HG02763 (cell line): ENCODE data around the gene FAM47E.

Experiments
- ATAC-seq: cut with Tn5 transposase; IDR thresholded peaks from one replicate; pipeline ENCODE4 v1.9.1; 2021; ENCODE audit warnings: mild to moderate bottlenecking, moderate library complexity; ENCODE audit not compliant: unreplicated experiment

FAM47E gene

DNA sequence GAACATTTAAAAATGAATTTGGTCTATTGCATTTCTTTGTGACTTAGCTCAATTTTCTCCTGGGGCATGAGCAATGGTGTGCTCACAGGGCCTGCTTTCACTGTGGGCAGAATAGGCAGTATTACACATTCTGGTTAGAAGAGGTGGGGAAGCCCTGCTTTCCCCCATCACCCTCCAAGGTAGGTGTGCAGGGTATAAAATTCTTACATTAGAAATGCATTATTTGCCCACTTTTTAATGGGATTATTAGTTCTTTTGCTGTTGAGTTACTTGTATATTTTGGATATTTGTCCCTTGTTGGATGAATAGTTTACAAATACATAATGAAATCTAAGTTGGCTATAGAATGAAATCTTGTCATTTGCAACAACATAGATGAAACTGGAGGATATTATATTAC is 46.7 kb downstream of the FAM47E start:
- no peak for ATAC-seq

DNA sequence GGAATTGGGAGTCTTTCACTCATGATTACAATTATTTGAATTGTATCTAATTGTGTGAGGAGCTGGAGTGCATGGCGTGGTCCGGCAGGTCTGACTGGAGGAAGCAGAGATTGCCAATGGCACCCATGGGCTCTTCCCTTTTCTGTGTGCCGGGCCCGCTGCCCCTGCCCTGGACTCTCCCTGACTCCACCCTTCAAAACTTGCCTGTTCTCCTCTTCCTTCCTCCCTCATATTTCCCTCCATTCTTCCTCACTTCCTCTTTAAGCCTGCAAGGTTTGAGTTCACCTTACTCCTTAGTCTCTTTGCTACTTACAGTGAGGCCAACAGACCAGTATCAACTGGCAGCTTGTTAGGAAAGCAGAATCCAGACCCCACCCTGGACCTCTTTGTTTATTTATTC is 48.5 kb downstream of the FAM47E start:
- no peak for ATAC-seq

DNA sequence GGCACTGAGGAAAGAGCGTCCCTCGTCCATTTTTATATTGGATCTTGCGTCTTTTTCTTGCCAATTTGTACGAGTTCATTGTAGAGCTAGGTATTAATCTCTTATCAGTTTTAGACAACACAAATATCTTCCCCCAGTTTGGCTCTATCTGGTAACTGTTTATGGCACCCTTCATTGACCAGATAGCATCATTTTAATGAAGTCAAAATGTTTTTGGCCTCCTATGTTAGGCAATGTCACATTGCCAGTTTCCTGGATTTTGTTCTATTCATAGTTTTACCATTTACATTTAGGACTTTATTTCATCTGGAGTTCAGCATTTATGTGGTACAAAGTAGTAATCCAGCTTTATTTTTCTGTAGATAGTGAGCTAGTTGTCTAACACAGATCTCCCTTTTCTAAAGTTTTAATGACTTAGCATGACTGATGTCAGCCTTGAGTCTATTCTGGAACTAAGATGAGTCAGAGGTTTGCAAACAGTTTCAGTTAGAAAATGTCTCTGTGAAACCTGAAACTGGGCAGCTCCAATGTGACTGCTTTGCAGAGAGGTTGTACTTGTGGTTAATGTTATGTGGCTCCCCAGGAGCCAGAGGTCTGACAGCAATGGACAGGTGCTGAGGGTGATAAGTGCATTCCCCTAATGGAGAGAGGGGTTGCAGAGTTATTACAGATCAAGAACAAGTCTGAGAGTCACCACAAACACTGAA is 49.7 kb downstream of the FAM47E start:
- ATAC-seq: peak; percentile 99

DNA sequence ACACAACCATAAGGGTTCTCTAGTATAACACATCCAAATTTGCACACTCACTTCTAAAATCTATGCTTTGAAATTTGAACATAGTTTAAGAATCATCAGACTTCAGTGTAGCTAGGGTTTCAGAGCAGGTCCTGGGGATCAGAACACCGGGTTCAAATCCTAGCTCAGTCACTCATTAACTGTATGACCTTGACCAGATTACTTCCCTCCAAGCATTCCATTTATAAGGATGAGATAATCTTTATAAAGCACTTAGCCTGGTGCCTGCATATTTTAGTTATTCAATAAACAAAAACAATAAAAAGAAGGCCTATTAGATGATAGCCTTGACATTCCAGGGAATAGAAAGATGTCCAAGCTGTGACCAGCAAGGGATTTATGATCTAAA is 50.2 kb downstream of the FAM47E start:
- ATAC-seq: no peak

DNA sequence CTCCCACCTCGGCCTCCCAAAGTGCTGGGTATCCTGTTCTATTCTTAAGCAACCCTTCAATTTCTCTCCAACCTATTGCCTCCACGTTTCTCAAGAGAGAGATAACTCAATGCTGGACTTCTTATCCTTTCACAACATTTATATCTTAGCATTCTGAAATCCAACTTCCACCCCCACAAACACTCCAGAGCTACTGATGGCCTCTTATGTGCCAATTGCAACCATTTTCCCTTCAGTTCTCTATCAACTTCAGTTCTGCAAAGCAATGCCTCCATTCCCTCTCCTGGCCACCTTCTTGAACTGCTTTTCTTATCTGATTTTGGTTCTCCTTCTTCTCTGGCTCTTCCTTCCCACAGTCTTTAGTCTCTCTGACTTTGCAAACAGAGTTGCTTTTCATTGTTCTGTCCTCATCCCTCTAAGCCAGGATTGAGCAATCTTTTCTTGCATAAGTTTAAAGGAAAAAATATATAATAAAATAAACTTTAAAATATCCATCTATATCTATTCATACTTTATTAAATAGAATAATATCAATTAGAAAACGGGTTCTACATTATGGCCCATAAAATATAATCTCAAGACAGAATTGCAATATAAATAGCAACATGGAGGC is 51.4 kb downstream of the FAM47E start:
- ATAC-seq: no peak

DNA sequence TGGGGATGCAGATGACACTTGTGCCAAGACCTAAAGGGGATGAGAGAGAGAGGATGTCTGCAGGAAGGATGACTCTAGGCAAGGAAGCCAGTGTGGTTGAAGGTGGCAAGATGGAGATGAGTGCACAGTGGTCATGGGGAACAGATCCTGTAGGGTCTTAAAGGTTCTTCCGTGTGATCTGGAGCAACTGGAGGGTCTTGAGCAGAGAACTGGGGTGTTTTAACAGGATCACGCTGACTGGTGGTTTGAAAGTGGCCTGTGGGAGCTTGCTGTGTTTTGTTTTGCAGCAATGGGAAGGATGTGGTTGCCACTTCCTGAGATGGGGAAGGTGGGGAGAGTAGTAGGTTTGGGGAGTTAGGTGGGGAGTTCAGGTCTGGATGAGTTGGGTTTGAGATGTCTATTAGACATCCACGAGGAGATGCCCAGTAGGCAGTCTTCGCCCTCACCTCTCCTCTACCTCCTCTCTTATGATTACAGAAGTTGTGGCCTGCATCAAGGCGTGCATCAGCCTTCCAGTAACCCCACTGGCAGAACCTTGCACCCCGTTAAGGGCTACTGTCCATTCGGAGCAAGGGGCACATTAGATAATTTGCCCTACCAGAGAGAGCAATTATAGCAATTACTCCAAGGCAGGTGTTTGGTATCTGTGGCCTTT is 53.6 kb downstream of the FAM47E start:
- no peak for ATAC-seq

DNA sequence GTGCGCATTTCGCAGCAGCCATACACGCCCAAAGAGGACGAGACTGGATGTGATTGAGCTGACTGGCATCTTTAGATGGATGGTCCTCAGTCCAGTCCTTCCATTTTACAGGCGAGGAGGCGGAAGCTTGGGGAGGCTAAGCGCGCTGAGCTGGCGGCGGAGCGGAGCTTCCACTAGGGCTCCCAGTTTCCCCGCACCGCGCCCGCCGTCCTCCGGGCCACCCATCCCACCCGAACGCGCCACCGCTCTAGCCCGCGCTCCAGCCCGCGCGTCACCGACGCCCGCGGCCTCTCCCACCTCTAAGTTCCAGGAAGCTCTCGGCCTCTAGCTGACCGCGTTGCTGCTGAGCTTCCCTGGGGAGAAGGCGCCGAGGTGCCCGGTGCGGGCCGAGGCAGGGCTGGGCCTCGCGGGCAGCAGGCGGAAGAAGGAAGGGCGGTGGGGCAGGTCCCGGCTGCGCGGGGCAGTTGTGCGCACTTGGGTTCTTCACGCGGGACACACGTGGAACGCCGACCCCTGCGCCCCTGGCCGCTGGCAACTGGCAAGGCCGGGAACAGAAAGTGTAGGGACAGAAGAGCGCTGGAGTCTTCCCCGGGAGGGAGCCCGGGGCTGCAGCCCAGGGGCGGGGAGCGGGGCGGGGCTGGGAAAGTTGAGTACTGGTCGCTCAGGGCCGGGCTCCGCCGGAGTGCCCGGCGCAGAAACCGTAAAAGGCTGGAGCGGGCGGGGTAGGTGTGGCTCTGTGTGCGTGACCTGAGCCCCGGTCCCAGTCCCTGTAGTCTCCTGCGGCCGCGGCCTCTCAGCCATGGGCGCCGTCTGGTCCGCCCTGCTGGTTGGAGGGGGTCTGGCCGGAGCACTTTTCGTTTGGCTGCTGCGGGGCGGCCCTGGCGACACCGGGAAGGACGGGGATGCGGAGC is 54.7 kb downstream of the FAM47E start, which contains the start of gene STBD1:
Gene STBD1, plus strand, starts transcription at position 763 of the 911 bp plus-strand sequence. Its CDS starts 37 bp downstream, at position 800.
- no peak for ATAC-seq

DNA sequence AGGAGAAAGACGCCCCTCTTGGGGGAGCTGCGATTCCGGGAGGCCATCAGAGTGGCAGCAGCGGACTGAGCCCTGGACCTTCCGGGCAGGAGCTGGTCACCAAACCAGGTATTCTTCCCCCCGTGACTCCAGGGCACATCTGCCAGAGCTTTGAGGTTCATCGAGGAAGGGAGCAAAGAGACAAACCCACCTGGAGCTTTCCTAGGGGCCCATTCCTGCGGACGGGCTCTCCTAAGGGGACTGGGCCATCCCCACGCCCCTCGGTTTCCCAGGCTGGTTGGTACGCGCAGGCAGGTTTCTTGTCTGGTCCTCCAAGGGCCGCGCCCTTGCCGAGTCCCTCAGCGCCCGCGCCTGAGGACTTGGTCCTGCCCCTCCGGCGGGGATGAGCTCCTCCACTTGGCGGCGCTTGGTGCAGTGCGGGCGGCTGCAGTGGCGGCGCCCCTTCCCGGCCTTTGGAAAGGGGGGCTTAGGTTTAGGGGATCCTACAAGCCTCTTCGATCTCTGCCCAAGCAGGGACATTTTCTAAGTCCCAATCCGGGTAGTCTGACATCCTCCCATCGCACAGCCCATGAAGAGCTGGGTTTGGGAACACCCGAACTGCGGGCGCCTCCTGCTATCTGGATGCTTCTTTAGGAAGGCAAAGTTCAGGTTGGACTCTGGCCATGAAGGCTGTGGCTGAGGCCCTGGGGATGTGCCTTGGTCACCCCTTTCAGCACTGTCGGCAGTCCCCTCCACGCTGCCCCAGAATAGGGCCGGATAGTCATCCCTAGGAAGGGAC is 55.5 kb downstream of the FAM47E start:
- ATAC-seq: no peak

DNA sequence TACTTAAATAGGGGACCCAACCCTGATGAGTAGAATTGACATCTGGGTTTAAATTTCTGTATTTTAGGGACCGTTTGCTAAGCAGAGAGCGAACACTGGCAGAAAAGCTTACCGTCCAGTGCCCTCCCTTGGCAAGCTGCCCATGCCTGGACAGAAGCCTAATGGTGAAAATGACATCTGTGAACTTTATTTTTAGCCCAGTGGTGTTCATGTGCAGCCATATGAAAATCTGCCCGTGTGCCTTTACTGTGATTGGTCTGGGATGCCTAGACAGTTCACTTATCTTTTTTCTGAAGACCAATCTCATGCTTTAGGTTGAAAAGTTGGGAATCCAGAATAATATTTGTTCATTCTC is 56.1 kb downstream of the FAM47E start:
- no peak for ATAC-seq

DNA sequence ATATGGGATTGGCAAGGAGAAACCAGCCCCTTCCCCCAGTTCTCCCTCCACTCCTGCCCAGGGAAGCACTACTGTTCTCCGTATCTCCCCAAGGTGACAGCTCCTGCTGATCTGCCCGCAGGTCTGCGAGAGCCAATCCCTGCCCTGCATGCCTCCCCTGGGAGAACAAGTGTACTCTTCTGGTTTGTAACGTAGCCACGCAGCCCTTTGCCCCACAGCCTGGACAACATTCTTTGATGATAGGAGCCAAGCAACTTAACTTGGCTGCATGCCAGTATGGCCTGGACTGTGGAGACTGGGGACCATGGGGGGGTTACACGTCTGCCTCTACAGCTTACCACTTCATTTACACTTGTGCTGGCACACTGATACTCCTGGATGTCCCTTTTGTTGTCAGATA is 57.0 kb downstream of the FAM47E start:
- ATAC-seq: no peak

DNA sequence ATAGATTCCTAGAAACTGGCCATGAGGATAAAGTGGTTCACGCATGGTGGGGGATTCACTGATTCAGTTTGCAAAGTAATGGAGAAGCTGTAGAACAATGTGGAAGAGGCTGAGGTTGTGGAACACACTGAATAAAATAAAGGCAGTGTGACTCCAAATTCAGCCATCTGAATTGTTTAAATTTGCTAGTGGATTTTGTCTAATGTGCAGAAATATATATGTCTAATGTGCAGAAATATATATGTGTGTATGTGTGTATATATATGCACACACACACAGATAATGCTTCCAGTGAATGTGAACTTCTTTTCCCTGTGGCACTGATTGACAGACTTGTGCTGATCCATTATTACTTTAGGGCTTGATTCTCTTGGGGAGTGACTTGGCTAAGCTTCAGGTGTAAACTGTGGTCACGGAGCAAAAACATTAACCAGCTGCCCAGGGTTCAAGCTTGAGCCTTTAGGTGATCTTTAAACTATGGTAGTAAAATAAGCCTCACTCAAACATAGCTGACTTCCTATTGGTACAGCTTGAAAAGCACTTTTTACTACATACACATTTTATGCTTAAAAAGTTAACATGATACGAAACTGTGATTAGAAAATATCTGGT is 58.5 kb downstream of the FAM47E start:
- ATAC-seq: no peak

DNA sequence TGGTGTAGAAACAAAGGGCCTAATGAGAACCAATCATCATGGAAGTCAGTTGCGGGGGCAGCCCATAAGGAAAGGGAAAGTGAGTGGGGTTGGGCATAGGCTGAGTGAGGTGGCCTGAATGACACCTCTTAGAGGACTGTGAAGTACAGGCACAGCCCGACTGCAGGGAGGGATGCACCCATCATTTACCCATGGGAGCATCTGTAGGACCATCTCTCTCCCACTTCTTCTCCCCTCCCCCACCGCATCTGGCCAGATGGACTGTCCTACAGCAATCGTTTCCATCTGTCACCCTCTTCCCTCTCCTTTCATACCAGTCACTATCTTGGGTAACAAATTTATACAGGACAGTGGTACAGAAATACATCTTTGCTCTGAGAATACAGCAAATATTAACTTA is 59.2 kb downstream of the FAM47E start:
- no peak for ATAC-seq

DNA sequence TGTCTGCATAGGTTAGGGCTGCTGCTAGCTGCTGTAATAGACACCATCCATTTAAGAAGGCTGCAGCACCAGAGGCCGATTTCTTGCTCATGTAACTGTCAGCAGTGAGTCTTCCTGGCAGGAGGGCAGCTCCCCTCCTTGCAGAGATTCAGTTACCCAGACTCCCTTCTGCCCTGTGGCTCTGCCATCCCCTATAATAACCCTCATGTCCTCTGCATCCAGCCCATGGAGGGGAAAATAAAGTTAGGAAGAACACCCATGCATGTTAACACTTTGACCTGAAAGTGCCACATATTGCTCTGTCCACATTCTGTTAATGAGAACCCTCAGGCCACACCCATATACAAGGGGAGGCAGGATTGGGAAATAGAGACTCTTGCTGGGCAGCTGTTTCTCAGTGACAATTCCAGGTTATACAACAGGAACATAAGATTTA is 60.4 kb downstream of the FAM47E start:
- no peak for ATAC-seq

DNA sequence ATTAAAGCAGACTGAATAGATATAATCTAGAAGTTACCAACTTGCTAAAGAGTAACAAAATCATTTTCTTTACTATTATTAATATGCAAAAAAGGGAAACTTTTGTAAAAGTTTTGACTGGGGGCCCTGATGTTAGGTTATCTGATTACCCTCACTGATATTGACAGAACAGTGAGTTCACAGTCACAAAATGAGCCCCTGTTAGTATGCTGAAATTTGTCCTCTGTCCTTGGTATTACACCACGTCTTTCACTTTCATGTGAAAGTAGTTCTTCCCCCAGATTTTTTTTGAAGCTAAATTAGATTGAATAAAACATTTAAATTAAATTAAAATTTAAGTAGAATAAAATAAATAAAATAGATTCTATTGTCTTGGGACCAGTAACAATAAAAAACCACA is 60.9 kb downstream of the FAM47E start:
- no peak for ATAC-seq

DNA sequence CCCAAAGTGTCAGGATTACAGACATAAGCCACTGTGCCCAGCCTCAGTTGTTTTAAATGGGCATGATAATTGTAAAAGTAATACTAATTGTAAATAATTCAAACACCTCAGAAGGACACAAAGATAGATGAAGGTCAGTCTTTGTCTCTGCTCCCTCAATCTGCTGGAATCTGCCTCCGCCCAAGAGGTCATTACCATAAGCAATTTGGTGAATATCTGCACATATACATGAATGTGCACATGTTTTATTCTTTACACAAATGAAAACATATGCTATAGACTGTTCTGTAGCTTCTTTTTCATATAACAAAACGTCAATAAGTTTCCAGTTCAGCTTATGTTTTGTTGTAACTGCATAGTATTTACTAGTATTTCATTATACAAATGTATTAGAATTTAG is 62.0 kb downstream of the FAM47E start:
- no peak for ATAC-seq

DNA sequence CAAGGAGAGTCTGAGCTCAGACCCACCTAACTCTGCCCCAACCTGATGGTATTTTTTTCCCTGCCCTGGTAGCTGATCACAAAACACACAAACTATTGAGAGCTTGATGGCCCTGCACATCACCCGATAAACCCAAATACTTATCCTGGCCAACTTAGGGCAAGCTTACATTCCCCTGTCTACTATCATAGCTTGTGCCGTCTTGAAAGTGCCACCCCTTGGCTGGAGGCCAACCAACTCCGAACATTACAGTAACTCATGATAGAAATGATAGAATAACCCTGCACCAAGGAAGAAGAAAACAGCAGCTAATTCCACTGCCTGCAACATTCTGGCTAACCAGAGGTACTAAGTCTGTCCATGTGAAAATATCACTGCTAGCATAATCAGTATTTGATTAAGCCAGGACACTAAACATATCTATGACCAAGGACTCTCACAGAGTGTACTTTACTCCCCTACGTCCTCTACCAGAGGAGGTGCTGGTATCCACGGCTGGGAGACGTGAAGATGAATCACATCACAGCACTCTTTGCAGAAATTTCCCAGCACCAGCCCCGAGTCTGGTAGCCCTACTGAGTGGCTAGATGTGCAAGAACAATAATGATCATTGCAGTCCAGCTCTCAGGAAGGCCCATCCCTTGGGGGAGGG is 63.9 kb downstream of the FAM47E start:
- no peak for ATAC-seq

DNA sequence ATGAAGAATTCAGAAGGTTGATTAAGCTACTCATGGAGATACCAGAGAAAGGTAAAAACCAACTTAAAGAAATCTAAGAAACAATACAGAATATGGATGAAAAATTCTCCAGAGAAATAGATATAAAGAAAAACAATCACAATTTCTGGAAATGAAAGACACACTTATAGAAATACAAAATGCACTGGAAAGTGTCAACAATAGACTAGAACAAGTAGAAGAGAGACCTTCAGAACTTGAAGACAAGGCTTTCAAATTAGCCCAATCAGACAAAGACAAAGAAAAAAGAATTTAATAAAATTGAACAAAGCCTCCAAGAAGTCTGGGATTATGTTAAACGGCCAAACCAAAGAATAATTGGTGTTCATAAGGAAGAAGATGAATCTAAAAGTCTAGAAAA is 64.6 kb downstream of the FAM47E start:
- no peak for ATAC-seq

DNA sequence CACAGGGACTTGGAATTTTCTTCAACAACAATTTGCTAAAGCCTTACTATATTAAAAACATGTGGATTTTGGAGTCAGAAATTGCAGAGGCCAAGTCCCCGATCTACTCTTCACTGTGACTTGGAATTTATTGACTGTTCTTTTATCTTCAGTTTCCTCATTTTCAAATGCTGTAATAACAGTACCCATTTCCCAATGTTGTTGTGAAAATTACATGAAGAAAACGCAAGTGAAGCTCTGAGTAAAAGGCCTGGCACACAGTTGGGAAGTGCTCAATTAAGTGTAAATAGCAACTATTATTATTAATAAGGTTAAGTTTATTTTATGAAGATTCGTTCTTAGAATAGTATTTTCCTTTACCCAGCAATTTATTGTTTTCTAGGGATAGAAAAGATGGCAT is 70.7 kb downstream of the FAM47E start:
- ATAC-seq: no peak

DNA sequence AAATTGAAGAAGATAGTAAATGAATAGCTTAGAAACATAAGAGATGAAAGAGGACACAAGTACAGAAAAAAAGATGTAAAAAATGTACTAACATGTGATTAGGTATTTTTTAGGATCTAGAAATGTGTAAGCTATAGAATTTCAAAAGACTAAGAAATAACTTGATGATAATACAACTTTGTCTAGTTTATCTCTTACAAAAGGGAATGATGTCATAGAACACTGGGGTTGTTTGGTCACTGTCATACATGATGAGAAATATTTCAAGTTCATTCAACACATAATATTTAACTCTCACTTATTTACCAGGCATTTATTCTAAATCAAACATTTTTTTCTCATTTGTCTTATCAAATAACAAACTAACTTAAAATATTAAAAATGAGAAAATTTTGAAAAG is 73.6 kb downstream of the FAM47E start:
- ATAC-seq: no peak

DNA sequence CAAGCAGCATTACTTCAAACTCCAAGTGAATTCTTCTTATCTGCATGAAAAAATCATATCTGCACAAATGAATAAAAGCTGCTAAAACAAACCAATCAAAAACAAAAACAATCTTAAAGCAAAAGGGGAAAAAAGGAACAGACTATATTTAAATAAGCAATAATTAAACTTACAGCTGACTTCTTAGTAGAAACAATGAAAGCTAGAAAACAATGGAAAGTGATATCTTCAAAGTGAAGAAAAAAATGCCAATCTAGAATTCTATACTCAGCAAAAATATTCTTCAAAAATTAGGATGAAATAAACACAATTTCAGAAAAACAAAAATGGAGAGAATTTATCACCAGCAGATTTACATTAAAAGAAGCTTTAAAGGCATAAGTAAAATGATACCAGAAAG is 75.0 kb downstream of the FAM47E start:
- ATAC-seq: no peak
